NCI-H345 treated with DMSO at 0.1 percent for 48 hours (cell line): ENCODE data around the gene RPN1.
"Not testable (repeated sequence)": the region's sequence is repeated elsewhere in the genome, so short reads cannot be mapped to it uniquely, and the experiment has no call there.

Source experiments
- DNase-seq: peaks from one replicate; lab custom pipeline; 2025; ENCODE audit not compliant: unreplicated experiment; lab: John Stamatoyannopoulos, UW

RPN1 gene

DNA sequence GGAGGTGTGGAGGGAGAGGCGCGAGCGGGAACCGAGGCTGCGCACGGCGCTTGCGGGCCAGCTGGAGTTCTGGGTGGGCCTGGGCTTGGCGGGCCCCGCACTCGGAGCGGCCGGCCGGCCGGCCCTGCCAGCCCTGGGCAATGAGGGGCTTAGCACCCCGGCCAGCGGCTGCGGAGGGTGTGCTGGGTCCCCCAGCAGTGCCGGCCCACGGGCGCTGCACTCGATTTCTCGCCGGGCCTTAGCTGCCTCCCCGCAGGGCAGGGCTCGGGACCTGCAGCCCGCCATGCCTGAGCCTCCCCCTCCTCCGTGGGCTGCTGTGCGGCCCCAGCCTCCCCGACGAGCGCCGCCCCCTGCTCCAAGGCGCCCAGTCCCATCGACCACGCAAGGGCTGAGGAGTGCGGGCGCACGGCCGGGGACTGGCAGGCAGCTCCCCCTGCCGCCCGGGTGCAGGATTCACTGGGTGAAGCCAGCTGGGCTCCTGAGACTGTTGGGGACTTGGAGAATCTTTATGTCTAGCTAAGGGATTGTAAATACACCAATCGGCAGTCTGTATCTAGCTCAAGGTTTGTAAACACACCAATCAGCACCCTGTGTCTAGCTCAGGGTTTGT lies 2.9 kb upstream of the RPN1 start:
- DNase-seq: not testable (repeated sequence)

DNA sequence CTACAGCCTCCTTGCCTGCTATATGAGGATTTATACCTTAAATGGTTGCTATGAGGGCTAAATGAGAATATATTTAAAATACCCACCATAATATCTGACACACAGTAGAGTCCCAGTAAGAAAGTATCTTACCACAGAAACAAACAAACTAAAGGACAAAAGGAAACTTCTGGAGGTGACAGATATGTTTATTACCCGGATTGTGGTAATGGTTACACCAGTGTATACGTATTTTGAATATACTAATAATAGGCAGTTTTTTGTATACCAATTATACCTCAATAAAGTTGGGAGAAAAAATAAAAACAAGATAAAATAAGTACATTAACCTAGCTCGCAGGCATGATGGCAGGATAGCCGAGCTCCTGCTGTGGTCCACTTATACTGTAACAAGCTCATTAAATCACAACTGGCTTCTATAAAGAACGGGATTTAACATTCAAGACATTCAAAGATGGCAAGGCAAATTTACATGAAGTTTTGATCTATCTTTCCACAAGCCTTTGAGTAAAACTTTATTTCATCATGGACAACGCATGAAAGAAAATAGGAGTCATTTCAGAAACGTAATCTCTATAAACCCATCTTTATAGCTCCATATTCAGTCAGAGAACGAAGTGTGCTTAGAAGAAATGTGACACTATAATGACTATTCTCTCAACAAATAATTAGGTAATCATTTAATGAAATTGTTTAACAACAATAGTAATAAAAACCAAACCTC lies 1.5 kb downstream of the RPN1 start:
- DNase-seq: no peak

DNA sequence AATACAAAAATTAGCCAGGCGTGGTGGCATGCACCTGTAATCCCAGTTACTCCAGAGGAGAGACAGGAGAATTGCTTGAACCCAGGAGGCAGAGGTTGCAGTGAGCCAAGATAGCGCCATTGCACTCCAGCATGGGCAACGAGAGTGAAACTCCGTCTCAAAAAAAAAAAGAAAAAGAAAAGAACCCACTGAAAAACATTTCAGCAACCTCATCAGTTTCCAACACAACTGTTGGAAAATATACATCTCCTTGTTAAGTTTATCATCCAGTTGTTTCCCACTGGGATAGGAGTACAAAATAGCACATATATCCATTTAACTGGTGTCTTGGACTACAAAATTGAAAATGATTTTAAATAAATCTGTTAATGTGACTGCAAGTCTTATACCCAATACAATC lies 2.2 kb downstream of the RPN1 start:
- no peak for DNase-seq

DNA sequence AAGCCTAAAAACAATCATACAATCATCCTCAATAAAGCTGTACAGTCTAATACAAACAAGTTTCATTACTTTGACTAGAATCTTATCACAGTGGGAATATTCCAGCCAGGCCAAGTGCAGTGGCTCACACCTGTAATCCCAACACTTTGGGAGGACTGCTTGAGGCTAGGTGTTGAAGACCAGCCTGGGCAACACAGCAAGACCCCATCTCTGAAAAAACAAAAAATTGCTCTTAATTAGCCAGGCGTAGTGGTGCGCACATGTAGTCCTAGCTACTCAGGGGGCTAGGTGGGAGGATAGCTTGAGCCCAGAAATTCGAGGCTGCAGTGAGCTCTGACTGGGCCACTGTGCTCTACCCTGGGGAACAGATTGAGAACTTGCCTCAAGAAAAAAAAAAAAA lies 3.3 kb downstream of the RPN1 start:
- no peak for DNase-seq

DNA sequence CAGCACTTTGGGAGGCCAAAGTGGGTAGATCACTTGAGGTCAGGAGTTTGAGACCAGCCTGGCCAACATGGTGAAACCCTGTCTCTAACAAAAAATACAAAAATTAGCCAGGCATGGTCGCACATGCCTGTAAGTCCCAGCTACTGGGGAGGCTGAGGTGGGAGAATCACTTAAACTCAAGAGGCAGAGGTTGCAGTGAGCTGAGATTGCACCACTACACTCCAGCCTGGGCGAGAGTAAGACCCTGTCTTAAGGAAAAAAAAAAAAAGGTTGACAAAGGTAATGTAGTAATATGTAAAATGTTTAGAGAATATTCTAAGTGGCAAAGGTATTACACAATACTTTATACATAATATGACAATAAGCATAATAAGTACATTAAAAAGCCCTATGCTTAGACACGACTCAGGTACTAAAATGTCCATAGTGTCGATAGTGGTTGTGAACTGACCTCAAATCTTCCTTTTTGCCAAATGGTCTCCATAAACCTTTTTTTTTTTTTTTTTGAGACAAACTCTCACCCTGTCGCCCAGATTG lies 16.5 kb downstream of the RPN1 start:
- no peak for DNase-seq

DNA sequence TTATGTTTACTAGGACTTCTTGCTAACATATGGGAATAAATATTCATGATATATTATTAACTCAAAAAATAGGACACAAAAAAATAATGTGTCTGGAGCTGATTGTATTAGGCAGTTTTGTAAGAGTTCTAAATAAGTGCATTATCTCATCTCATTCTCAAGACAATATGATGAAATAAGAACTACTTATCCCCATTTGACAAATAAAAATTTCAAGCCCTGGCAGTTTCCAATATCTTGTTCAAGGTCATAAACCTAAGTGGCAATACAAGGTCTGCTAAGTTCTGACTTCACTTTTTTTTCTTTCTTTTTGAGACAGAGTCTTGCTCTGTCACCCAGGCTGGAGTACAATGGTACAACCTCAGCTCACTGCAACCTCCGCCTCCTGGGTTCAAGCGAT lies 18.3 kb downstream of the RPN1 start:
- DNase-seq: no peak

DNA sequence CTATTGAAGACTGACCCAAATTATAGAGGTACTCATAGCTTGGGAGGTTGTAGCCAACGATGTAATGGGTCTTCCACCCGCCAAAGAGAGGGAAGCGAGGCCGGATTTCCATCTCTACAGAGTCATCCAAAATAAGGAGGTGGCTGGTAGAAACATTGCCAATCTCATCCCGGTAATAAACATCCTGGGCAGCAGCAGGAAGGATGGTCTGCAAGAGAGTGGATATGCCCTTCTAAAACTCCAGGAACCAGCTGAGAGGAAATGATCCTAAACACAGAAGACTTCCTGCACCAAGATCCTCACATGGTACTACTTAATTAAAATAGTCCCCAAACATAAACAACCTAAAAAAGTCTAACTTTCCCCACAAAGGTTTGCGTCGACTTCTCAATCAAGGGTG lies 20.7 kb downstream of the RPN1 start:
- no peak for DNase-seq

DNA sequence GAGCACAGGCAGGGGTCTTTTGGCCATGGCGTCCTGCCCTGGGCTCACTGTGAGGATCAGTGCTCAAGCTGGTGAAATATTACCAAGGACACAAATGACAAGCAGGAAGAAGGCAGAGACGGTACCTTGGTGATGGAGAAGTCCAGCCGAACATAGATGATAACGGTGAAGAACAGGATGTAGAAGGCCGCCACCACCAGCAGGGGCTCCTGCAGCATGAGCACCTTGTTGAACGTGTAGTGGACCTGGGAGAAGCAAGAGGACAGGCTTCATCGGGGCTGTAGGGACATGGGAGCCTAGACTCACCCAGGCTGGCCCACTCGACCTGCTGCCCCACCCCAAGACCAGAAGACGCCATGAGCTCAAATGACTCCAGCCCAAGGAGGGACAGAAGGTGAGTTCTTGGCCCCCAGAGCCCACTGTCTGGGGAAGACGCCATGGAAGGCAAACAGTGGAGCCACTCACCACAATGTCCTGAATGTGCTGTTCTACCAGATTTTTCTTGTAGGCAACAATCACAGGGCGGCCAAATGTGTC lies 25.1 kb downstream of the RPN1 start:
- no peak for DNase-seq

DNA sequence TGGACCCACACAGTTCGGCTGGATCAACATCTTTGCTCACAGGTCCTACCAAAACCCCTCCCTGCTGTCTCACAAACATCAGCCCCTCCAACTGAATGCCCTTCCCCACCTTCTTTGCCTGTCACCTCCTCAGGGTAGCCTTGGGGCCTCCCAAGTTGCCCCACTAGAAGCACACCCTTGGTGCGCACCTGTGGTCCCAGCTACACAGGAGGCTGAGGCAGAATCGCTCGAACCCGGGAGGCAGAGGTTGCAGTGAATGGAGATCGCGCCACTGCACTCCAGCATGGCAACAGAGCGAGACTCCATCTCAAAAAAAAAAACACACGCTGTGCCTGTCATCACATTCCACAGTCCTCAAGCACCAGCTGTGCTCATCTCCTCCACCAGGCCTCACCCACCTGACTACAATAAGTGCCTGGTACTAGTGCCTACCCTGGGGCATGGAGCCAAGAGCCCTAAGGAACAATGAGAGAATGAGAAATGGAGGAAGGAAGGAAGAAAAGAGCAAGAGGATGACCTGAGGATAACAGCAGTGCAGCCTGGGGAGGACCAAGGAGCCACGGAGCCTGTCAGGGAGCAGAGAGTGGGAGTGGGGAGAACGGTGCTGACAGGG lies 26.0 kb downstream of the RPN1 start:
- DNase-seq: no peak

DNA sequence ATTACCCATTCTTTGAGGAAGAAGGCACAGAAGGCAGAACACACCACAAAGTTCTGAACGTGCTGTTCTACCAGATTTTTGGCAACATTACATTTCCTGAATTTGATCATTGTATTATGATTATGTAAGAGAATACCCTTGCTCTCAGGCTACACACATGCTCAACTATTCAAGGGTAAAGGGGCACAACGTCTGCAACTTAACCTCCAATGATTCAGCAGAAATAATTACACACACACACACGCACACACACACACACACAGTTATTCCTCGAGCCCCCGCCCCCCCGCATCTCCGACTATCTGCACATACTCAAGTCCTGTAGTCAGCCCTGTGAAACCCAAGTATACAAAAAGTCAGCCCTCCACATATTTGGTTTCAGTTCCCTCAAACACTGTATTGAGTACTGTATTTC lies 26.8 kb downstream of the RPN1 start:
- no peak for DNase-seq

DNA sequence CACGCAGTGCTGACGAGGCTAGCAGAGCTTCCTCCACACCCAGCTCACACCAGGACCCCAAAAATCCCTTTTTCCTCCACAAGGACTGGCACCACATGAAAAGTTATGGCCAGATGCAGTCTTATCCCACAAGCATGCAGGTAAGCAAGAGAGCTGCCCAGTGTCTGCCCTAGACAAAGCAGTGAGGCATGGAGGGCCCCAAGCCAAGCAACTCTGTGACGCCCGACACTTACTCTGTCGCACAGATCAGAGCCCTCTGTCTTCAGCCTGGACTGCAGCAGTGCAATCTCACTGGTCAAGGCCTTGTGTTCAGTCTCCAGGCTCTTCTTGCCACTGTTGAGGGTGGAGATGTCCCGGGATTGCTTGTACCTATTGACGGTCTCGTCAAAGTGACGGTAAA lies 28.7 kb downstream of the RPN1 start:
- no peak for DNase-seq

DNA sequence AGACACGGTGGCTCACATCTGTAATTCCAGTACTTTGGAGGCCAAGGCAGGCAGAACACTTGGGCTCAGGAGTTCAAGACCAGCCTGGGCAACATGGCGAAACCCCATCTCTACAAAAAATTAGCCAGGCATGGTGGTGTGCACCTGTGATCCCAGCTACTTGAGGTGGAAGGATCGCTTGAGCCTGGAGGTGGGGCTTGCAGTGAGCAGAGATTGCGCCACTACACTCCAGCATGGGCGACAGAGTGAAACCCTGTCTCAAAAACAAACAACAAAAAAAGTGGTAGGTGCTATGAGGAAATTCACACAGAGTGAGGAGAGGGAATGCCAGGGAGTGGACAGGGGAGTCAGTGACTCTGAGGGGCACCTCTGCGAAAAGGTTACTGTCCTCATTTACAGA lies 29.4 kb downstream of the RPN1 start:
- DNase-seq: no peak

DNA sequence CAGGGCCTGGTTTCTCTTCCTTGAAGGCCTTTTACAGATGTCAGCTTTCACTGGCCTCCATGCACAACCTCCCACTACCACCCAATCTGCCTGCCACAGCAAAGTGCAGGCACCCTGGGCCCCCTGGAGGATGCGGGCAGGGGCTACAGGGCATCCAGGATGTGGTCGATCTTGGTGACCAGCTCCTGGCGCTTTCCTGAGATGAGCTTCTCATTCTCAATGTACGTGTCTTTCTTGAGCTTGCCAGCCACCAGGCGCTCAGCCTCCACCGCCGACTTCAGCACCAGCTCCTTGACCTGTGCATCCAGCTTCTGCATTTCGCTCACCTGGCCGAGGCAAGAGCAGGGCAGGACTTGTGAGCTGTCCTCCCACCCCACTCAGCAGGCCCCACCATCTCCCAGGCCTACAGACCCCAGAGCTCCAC lies 30.3 kb downstream of the RPN1 start:
- no peak for DNase-seq

DNA sequence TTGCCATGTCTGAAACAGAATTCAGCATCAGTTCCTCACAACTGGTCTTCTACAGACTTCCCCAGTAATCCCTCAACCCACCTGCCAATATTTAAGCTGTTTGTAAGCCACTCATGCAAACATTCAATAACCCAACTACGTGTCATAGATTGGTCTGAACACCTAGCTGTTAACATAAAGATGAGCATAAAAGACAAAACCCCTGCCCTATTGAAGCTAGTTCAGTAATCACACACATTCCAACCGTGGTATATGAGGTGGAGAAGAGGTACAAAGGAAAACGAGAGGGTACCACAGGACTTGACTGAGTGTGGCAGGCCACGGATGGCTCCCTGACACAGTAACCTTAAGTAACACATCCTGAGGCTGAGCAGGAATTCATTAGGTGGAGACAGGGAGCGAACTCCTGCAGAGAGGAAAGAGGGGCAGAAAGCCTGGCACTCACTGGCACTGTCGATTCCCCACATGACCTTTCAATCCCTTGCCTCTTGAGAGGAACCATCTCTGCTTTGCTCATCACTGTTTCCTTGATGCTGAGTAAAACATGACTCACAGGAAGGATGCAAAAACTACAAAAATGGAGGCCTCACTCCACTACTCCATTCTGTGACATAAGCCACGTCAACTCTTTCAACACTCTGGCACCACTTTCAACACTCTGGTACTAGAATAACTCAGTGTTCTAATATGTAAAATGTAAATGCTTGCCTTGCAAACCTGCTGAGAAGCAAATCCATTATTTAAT lies 31.3 kb downstream of the RPN1 start:
- DNase-seq: no peak

DNA sequence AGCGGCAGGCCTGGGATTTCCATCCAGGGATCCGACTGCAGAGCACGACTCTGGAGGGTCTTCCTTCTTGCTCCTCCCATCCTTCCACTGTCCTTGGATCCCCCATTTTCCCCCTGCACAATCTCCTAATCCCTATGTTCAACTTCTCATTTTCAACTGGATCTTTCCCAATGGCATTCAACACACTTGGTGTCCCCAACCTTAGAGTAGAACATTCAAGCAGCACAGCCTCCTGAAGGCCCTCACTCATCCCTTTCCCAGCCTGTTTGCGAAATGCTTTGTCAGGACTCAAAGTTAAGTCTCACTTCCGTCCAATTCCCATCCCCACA lies 32.3 kb downstream of the RPN1 start:
- DNase-seq: no peak

DNA sequence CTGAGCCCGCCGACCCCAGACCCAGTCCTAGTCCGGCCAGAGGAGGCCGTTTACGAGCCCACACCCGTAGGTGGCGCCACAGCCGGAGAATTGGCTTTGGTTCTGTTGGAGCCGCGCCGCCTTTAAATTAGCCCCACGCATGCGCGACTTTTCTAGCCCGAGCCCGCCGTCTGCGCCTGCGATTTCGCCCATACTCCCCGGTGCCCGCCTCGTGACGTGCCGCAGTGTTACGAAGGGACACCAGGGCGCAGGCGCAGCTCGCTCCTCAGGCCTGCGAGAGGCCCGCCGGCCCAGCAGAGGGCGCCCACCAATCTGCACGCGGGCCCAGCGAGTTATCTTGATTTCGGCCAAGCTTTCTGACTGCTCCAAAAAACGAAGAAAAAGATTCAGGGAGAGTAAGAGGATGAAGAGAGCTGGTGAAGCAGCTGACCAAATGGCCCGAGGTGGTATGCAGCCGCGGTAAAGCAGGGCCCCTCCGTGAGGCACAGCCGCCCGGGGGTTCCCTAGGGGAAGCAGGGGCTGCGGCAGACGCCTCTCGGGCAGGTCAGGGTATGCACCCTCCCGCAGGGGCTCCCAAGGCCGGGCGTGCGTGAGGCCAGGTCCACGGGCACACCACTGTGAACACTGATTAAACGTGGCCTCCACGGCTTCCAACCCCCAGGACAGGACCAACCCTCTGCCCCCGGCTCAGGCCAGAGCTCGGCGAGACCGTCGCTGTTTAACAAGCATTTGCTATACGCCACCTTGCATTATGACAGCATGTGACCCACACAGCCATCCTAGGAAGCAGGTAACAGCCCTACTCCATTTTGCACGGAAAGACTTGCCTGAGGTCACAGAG lies 32.8 kb downstream of the RPN1 start:
- DNase-seq: peak; percentile 87

DNA sequence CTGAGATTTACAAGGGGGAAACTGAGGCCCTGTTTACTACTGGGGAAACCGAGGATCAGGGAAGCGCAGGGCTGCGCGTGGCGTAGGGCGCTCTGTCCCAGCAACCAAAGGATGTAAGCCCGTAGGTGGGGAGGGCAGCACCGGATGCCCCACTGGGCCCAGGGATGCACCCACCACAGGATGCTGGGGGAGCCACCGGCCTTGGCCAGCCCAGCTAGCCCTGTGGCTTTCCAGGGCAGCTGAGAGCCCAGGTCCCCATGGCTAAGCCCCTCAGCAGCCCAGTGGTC lies 33.4 kb downstream of the RPN1 start:
- DNase-seq: no peak

DNA sequence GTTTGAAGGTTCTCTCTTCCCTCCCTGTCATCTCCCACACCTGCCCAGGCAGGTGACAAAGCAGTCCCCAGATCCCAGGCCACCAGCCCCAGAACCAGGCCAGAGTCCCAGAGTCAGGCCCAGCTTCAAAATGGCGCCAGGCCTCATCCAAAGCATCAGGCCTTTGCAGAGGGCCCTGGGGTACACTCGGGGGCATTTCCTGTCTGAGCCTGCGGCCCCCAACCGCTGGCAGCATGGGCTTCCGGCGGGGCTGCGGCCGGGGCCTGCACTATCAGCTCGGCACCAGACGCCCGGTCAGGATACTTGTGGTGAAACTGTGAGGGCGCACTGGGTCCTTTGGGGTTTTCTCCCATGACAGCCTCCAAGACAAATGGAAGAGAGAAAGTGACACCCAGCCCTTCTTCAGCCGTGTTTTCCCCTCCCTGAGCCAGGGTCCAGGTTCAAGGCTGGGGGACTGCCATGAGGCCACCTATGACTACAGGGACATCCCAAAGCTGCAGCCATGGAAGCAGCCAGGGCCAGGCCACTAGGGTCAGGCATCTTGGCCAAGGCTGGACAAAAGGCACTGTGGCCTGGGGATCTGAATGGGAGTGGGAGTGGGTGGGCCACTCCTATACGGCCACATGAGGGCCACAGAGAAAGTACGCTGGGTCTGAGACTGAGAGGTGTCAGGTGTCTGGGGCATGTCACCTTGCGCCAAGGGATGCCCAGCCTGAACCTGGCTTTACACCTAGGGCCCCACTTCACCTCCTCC lies 33.9 kb downstream of the RPN1 start:
- no peak for DNase-seq

DNA sequence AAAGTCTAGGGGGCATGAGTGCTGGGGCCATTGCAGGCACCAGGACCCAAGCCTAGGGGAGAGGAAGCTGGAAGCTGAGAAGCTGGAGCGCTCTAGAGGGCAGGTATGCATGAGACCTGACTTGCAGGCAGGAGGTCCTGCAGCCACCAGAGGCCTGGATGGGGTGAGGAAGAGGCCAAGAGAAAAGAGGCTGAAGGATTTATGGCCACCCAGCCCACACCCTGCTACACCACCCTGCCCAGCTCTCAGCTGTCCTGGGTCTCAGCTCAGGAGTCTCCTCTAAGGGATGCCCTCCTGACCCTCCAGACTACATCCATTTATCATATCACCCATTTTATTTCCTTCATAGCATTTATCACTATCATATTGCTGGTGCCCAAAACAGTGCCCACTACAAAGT lies 36.5 kb downstream of the RPN1 start:
- DNase-seq: no peak
